Suprapubic skin (tissue), 4 donors: Measurements from ENCODE around the gene VWC2L.

Source experiments
- EP300 ChIP-seq: sonication (generic); formaldehyde crosslinking; IDR thresholded peaks from one replicate; pipeline ENCODE4 v1.6.1; 2017; ENCODE audit warnings: antibody characterized with exemption
- POLR2A ChIP-seq, 2 donors: fragments of 450-650 bp; IDR thresholded peaks; one replicate each; pipeline ENCODE4 v1.6.1; 2017; ENCODE audit warnings: antibody characterized with exemption in 2 of 2, mild to moderate bottlenecking in 2 of 2, moderate library complexity in 2 of 2
- POLR2AphosphoS5 ChIP-seq, 3 donors: sonication (generic); formaldehyde crosslinking; IDR thresholded peaks; one replicate each; pipeline ENCODE4 v1.6.1; 2017; ENCODE audit warnings: antibody characterized with exemption in 3 of 3
- TF ChIP-seq, protein P1 (sequence below), 2 donors: fragments of 200-600 bp in 1 of 2; fragments of 450-650 bp in 1 of 2; sonication (generic) in 1 of 2; IDR thresholded peaks; one replicate each; pipeline ENCODE4 v1.5.1; 2016 to 2019; ENCODE audit warnings: antibody characterized with exemption in 2 of 2, mild to moderate bottlenecking in 1 of 2, moderate library complexity in 1 of 2

DNA sequence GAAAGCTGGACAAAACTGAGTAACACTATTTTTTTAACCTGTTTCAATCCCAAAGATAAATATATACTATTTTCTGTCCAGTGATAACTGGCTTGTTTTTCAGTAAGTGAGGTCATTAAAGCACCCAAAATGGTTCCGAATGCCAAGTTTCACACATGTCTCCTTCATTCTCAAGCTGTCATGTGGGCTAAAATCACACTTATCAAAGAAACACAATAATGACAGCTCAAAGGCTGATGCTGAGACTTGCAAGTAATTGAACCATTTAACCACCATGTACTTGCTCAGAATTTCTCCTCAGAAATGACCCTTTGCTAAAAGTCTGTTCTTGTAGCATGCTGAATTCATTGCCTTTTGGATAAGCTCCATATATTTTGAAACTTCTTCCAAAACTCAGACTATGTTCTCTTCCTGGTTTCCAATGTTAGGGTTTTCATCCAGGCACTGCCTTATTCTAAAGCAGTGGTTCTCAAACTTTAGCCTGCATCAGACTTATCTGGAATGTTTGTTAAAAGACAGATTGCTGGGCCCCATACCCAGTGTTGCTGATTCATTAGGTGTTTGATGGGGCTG is 149.8 kb downstream of the VWC2L start:
- TF ChIP-seq, protein P1, sequence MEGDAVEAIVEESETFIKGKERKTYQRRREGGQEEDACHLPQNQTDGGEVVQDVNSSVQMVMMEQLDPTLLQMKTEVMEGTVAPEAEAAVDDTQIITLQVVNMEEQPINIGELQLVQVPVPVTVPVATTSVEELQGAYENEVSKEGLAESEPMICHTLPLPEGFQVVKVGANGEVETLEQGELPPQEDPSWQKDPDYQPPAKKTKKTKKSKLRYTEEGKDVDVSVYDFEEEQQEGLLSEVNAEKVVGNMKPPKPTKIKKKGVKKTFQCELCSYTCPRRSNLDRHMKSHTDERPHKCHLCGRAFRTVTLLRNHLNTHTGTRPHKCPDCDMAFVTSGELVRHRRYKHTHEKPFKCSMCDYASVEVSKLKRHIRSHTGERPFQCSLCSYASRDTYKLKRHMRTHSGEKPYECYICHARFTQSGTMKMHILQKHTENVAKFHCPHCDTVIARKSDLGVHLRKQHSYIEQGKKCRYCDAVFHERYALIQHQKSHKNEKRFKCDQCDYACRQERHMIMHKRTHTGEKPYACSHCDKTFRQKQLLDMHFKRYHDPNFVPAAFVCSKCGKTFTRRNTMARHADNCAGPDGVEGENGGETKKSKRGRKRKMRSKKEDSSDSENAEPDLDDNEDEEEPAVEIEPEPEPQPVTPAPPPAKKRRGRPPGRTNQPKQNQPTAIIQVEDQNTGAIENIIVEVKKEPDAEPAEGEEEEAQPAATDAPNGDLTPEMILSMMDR (IDR thresholded peaks at IDR 0.05) = no peak
- no peak for TF ChIP-seq POLR2A (IDR thresholded peaks at IDR 0.05)
- TF ChIP-seq EP300 = no peak
- TF ChIP-seq POLR2AphosphoS5 (IDR thresholded peaks at IDR 0.05) = no peak
